Measurements from ENCODE around the gene ELL2. TPM values are rescaled to one million over a fixed set of nuclear protein-coding genes. Genes with fewer than 3 reads are reported as not detected.

ELL2 gene
- polyA plus RNA-seq, 3 donors, result 3.1 to 8.1 (median 5.8) TPM

- H3K79me2 ChIP-seq (ENCODE audit: insufficient read depth, low read length), result no peaks in the 10 kb centered on the region
- no peak overlapping the region for H2AFZ ChIP-seq (ENCODE audit: insufficient read depth, low read depth, low read length, poor library complexity, severe bottlenecking)
- Mint-ChIP-seq H3K4me3 (no peak overlapping the region), H3K4me1 (peaks cover 6% of the 10 kb centered on the region), H3K36me3 (peaks cover 24 to 28% of the 10 kb centered on the region in 2 donors), H3K9me3 (no peaks in the 10 kb centered on the region), H3K27me3 (ENCODE audit: low read depth in 3 of 3) (peaks cover 0 to 3% (median 0%) of the 10 kb centered on the region in 3 donors), H3K27ac (no peak overlapping the region)
- H3K4me1 ChIP-seq (ENCODE audit: control insufficient read depth in 1 of 2, insufficient read depth in 2 of 2, low read length in 2 of 2), result peaks cover 0 to 2% of the 10 kb centered on the region in 2 donors
- H3K27me3 ChIP-seq (ENCODE audit: control insufficient read depth in 2 of 2, insufficient read depth in 2 of 2, low read length in 2 of 2), result no peaks in the 10 kb centered on the region
- intact Hi-C loops (cut with micrococcal nuclease), result no loop called here
- peaks cover 0 to 8% of the 10 kb centered on the region in 2 donors for H3K36me3 ChIP-seq (replicated peaks in 1 of 2; ENCODE audit: control insufficient read depth in 1 of 2, insufficient read depth in 2 of 2, low read length in 2 of 2)
- no peaks in the 10 kb centered on the region for H3K9me3 ChIP-seq (replicated peaks in 1 of 2; ENCODE audit: control insufficient read depth in 1 of 2, insufficient read depth in 1 of 2, low read length in 2 of 2)
- no peak overlapping the region for H3K4me2 ChIP-seq (replicated peaks; ENCODE audit: extremely low read depth, low read length, poor library complexity, severe bottlenecking)
- no peak for DNase-seq
- TF ChIP-seq CTCF (IDR thresholded peaks at IDR 0.05), result no peak
- H3K27ac ChIP-seq (ENCODE audit: low read depth in 1 of 2, low read length in 2 of 2), result no peak overlapping the region
- H4K20me1 ChIP-seq (ENCODE audit: insufficient read depth, low read length), result peaks cover 4% of the 10 kb centered on the region
- WGBS (ENCODE audit: insufficient coverage), result no CpG with 5 or more reads among the region's 4 CpGs
- H3K4me3 ChIP-seq (replicated peaks in 1 of 3; ENCODE audit: low read depth in 2 of 3, low read length in 3 of 3), result no peak overlapping the region
- H3K9ac ChIP-seq (ENCODE audit: insufficient read depth, low read length, poor library complexity, severe bottlenecking), result no peak overlapping the region
Observed at GRCh38 chr5:95932941-95933340, 28.7 kb downstream of the ELL2 start.

- Histone ChIP-seq H4K20me1 (ENCODE audit: insufficient read depth, low read length) (no peaks in the 10 kb centered on the region), H3K79me2 (ENCODE audit: insufficient read depth, low read length) (no peaks in the 10 kb centered on the region), H3K9me3 (replicated peaks in 1 of 2; ENCODE audit: control insufficient read depth in 1 of 2, insufficient read depth in 1 of 2, low read length in 2 of 2) (no peaks in the 10 kb centered on the region), H3K27ac (ENCODE audit: low read depth in 1 of 2, low read length in 2 of 2) (no peak overlapping the region), H3K4me2 (replicated peaks; ENCODE audit: extremely low read depth, low read length, poor library complexity, severe bottlenecking) (no peak overlapping the region), H3K27me3 (ENCODE audit: control insufficient read depth in 2 of 2, insufficient read depth in 2 of 2, low read length in 2 of 2) (no peaks in the 10 kb centered on the region), H2AFZ (ENCODE audit: insufficient read depth, low read depth, low read length, poor library complexity, severe bottlenecking) (no peak overlapping the region), H3K36me3 (replicated peaks in 1 of 2; ENCODE audit: control insufficient read depth in 1 of 2, insufficient read depth in 2 of 2, low read length in 2 of 2) (peaks cover 0 to 5% of the 10 kb centered on the region in 2 donors), H3K9ac (ENCODE audit: insufficient read depth, low read length, poor library complexity, severe bottlenecking) (no peak overlapping the region), H3K4me3 (replicated peaks in 1 of 3; ENCODE audit: low read depth in 2 of 3, low read length in 3 of 3) (no peak overlapping the region), H3K4me1 (ENCODE audit: control insufficient read depth in 1 of 2, insufficient read depth in 2 of 2, low read length in 2 of 2) (peaks cover 0 to 4% of the 10 kb centered on the region in 2 donors)
- no CpG with 5 or more reads among the region's 3 CpGs for WGBS (ENCODE audit: insufficient coverage)
- intact Hi-C loops (cut with micrococcal nuclease), result no loop called here
- no peak overlapping the region for H3K27ac Mint-ChIP-seq
- H3K36me3 Mint-ChIP-seq, result peaks cover 22 to 23% of the 10 kb centered on the region in 2 donors
- no peak overlapping the region for H3K4me3 Mint-ChIP-seq
- H3K4me1 Mint-ChIP-seq, result peaks cover 8% of the 10 kb centered on the region
- no peak for TF ChIP-seq CTCF (IDR thresholded peaks at IDR 0.05)
- peaks cover 0 to 3% (median 0%) of the 10 kb centered on the region in 3 donors for H3K27me3 Mint-ChIP-seq (ENCODE audit: low read depth in 3 of 3)
- no peak for DNase-seq
- no peaks in the 10 kb centered on the region for H3K9me3 Mint-ChIP-seq
Observed at GRCh38 chr5:95931079-95931833, 30.4 kb downstream of the ELL2 start.
